ENCODE data around the gene PHACTR2. TPM values are rescaled to one million over a fixed set of nuclear protein-coding genes. Genes with fewer than 3 reads are reported as not detected.

Gene PHACTR2
- total and polyA plus RNA-seq, 2 of the 13 experiments (the other 11 are each of a cell fraction or from before 2014, with no cell fraction given): 11.3 to 28.2 TPM

DNA sequence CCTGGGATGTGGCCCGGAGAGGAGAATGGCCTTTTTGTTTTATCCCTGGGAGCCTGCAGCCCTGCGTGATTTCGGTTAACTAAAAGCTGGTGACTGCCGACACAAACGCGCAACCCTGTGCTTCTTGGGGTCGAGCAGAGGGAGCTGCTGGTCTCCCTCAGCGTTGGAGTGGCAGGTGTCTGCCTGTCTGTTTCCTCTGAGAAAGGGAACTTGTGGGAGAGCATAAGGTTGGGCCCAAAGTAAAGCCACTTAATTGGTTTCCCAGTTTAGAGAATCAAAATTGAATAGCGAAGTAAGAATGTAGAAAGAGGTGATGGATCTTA, 165.9 kb downstream of the PHACTR2 start (continued):
- TF ChIP-seq, protein P1, sequence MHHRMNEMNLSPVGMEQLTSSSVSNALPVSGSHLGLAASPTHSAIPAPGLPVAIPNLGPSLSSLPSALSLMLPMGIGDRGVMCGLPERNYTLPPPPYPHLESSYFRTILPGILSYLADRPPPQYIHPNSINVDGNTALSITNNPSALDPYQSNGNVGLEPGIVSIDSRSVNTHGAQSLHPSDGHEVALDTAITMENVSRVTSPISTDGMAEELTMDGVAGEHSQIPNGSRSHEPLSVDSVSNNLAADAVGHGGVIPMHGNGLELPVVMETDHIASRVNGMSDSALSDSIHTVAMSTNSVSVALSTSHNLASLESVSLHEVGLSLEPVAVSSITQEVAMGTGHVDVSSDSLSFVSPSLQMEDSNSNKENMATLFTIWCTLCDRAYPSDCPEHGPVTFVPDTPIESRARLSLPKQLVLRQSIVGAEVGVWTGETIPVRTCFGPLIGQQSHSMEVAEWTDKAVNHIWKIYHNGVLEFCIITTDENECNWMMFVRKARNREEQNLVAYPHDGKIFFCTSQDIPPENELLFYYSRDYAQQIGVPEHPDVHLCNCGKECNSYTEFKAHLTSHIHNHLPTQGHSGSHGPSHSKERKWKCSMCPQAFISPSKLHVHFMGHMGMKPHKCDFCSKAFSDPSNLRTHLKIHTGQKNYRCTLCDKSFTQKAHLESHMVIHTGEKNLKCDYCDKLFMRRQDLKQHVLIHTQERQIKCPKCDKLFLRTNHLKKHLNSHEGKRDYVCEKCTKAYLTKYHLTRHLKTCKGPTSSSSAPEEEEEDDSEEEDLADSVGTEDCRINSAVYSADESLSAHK (CRISPR knock-in tag; IDR thresholded peaks at IDR 0.05; ENCODE audit: borderline replicate concordance): no peak
- TF ChIP-seq, protein P2, sequence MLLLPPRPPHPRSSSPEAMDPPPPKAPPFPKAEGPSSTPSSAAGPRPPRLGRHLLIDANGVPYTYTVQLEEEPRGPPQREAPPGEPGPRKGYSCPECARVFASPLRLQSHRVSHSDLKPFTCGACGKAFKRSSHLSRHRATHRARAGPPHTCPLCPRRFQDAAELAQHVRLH (CRISPR knock-in tag; IDR thresholded peaks at IDR 0.05; ENCODE audit: borderline replicate concordance, low read depth): no peak
- TF ChIP-seq, protein P3, sequence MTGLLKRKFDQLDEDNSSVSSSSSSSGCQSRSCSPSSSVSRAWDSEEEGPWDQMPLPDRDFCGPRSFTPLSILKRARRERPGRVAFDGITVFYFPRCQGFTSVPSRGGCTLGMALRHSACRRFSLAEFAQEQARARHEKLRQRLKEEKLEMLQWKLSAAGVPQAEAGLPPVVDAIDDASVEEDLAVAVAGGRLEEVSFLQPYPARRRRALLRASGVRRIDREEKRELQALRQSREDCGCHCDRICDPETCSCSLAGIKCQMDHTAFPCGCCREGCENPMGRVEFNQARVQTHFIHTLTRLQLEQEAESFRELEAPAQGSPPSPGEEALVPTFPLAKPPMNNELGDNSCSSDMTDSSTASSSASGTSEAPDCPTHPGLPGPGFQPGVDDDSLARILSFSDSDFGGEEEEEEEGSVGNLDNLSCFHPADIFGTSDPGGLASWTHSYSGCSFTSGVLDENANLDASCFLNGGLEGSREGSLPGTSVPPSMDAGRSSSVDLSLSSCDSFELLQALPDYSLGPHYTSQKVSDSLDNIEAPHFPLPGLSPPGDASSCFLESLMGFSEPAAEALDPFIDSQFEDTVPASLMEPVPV (CRISPR knock-in tag; IDR thresholded peaks at IDR 0.05): no peak
- TF ChIP-seq ISX (CRISPR knock-in tag; conservative IDR thresholded peaks at IDR 0.05): 0 out of 2 replicates have a peak, but pooled peaks have one; percentile 16
- TF ChIP-seq NFIC (IDR thresholded peaks at IDR 0.05; ENCODE audit: low read length): peak; percentile 51; the same call in 1 of the 2 replicates
- TF ChIP-seq PLRG1 (conservative IDR thresholded peaks at IDR 0.05): no peak
- no peak for TF ChIP-seq GABPA (IDR thresholded peaks at IDR 0.05; ENCODE audit: low read depth, low read length)
- TF ChIP-seq GABPA (CRISPR knock-in tag; IDR thresholded peaks at IDR 0.05; ENCODE audit: low read depth): no peak
- no peak for TF ChIP-seq ZNF724P (CRISPR knock-in tag; IDR thresholded peaks at IDR 0.05; ENCODE audit: borderline replicate concordance)
- TF ChIP-seq ZNF83 (CRISPR knock-in tag; IDR thresholded peaks at IDR 0.05; ENCODE audit: borderline replicate concordance): no peak
- no peak for TF ChIP-seq ATF4 (CRISPR knock-in tag; IDR thresholded peaks at IDR 0.05)
- TF ChIP-seq NR1H2 (CRISPR knock-in tag; IDR thresholded peaks at IDR 0.05; ENCODE audit: borderline replicate concordance, low read depth): no peak
- TF ChIP-seq DNMT3B (CRISPR knock-in tag; conservative IDR thresholded peaks at IDR 0.05): no peak
- TF ChIP-seq, protein P4, sequence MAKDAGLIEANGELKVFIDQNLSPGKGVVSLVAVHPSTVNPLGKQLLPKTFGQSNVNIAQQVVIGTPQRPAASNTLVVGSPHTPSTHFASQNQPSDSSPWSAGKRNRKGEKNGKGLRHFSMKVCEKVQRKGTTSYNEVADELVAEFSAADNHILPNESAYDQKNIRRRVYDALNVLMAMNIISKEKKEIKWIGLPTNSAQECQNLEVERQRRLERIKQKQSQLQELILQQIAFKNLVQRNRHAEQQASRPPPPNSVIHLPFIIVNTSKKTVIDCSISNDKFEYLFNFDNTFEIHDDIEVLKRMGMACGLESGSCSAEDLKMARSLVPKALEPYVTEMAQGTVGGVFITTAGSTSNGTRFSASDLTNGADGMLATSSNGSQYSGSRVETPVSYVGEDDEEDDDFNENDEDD (CRISPR knock-in tag; IDR thresholded peaks at IDR 0.05; ENCODE audit: borderline replicate concordance): no peak
- TF ChIP-seq ZBTB3 (CRISPR knock-in tag; IDR thresholded peaks at IDR 0.05; ENCODE audit: borderline replicate concordance, low read depth): peak; percentile 56; the same call in 1 of the 2 replicates
- TF ChIP-seq, protein P5, sequence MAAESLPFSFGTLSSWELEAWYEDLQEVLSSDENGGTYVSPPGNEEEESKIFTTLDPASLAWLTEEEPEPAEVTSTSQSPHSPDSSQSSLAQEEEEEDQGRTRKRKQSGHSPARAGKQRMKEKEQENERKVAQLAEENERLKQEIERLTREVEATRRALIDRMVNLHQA (CRISPR knock-in tag; IDR thresholded peaks at IDR 0.05): no peak
- TF ChIP-seq, protein P6, sequence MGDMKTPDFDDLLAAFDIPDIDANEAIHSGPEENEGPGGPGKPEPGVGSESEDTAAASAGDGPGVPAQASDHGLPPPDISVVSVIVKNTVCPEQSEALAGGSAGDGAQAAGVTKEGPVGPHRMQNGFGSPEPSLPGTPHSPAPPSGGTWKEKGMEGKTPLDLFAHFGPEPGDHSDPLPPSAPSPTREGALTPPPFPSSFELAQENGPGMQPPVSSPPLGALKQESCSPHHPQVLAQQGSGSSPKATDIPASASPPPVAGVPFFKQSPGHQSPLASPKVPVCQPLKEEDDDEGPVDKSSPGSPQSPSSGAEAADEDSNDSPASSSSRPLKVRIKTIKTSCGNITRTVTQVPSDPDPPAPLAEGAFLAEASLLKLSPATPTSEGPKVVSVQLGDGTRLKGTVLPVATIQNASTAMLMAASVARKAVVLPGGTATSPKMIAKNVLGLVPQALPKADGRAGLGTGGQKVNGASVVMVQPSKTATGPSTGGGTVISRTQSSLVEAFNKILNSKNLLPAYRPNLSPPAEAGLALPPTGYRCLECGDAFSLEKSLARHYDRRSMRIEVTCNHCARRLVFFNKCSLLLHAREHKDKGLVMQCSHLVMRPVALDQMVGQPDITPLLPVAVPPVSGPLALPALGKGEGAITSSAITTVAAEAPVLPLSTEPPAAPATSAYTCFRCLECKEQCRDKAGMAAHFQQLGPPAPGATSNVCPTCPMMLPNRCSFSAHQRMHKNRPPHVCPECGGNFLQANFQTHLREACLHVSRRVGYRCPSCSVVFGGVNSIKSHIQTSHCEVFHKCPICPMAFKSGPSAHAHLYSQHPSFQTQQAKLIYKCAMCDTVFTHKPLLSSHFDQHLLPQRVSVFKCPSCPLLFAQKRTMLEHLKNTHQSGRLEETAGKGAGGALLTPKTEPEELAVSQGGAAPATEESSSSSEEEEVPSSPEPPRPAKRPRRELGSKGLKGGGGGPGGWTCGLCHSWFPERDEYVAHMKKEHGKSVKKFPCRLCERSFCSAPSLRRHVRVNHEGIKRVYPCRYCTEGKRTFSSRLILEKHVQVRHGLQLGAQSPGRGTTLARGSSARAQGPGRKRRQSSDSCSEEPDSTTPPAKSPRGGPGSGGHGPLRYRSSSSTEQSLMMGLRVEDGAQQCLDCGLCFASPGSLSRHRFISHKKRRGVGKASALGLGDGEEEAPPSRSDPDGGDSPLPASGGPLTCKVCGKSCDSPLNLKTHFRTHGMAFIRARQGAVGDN (CRISPR knock-in tag; IDR thresholded peaks at IDR 0.05): no peak
- 0 out of 2 replicates have a peak, but pooled peaks have one; percentile 43 for TF ChIP-seq ZC3H13 (CRISPR knock-in tag; IDR thresholded peaks at IDR 0.05)
- no peak for TF ChIP-seq JUND (CRISPR knock-in tag; IDR thresholded peaks at IDR 0.05)
- TF ChIP-seq ZNF160 (CRISPR knock-in tag; IDR thresholded peaks at IDR 0.05): no peak

Measured in HepG2 (cell line).